Loucy (cell line): ENCODE data around the gene HS1BP3.

Source experiments
- H2AFZ ChIP-seq: fragments of 200-600 bp; sonication (generic); 2 replicates; pipeline ENCODE4 v1.6.0; 2016; ENCODE audit warnings: antibody characterized with exemption, mild to moderate bottlenecking, low read length, moderate library complexity
- H3F3A ChIP-seq: fragments of 200-600 bp; 2 replicates; pipeline ENCODE4 v1.6.0; 2016; ENCODE audit warnings: antibody characterized with exemption, low read depth, mild to moderate bottlenecking
- H3K27me3 ChIP-seq: fragments of 200-600 bp; sonication (generic); 2 replicates; pipeline ENCODE4 v1.6.1; 2014; ENCODE audit warnings: low read length, mild to moderate bottlenecking; ENCODE audit not compliant: insufficient read depth, poor library complexity, severe bottlenecking
- H3K36me3 ChIP-seq: fragments of 200-600 bp; sonication (generic); 2 replicates; pipeline ENCODE4 v1.6.1; 2016; ENCODE audit warnings: low read length; ENCODE audit not compliant: insufficient read depth
- H3K4me1 ChIP-seq: fragments of 200-600 bp; sonication (generic); 2 replicates; pipeline ENCODE4 v1.5.1; 2014; ENCODE audit warnings: low read length, mild to moderate bottlenecking; ENCODE audit not compliant: insufficient read depth, poor library complexity, severe bottlenecking
- H3K4me2 ChIP-seq: fragments of 200-600 bp; sonication (generic); 2 replicates; pipeline ENCODE4 v1.6.0; 2014; ENCODE audit warnings: antibody characterized with exemption, low read length, low read depth, mild to moderate bottlenecking; ENCODE audit not compliant: poor library complexity, severe bottlenecking
- H3K4me3 ChIP-seq: fragments of 200-600 bp; sonication (generic); 2 replicates; pipeline ENCODE4 v1.5.1; 2014; ENCODE audit warnings: low read length, mild to moderate bottlenecking, mixed read lengths; ENCODE audit not compliant: poor library complexity, severe bottlenecking
- H3K79me2 ChIP-seq: fragments of 200-600 bp; sonication (generic); 2 replicates; pipeline ENCODE4 v1.6.1; 2014; ENCODE audit warnings: low read length; ENCODE audit not compliant: insufficient read depth
- H3K9ac ChIP-seq: fragments of 200-600 bp; sonication (generic); 2 replicates; pipeline ENCODE4 v1.6.0; 2014; ENCODE audit warnings: mild to moderate bottlenecking, low read depth, low read length, moderate library complexity; ENCODE audit not compliant: poor library complexity, severe bottlenecking
- H3K9me2 ChIP-seq: fragments of 200-600 bp; sonication (generic); replicated peaks from 2 replicates; pipeline ENCODE4 v1.6.1; 2016; ENCODE audit warnings: low read depth, low read length, mixed read lengths
- H3K9me3 ChIP-seq: fragments of 200-600 bp; sonication (generic); 2 replicates; pipeline ENCODE4 v1.6.1; 2014; ENCODE audit warnings: mild to moderate bottlenecking, antibody characterized with exemption, low read length, low read depth; ENCODE audit not compliant: insufficient read depth
- H4K20me1 ChIP-seq: fragments of 200-600 bp; sonication (generic); 2 replicates; pipeline ENCODE4 v1.6.0; 2014; ENCODE audit warnings: antibody characterized with exemption, low read length, mild to moderate bottlenecking; ENCODE audit not compliant: insufficient read depth, poor library complexity, severe bottlenecking
- EZH2phosphoT487 ChIP-seq: fragments of 200-600 bp; IDR thresholded peaks from 2 replicates; pipeline ENCODE4 v1.6.1; 2018; ENCODE audit warnings: antibody characterized with exemption, mild to moderate bottlenecking, moderate library complexity, borderline replicate concordance
- TF ChIP-seq, protein P1 (sequence below): fragments of 200-600 bp; sonication (generic); conservative IDR thresholded peaks from 2 replicates; pipeline ENCODE4 v1.5.1; 2014; ENCODE audit warnings: mild to moderate bottlenecking, antibody characterized with exemption, low read length

The HS1BP3 gene

GRCh38 chr2:20618468-20618885, 32.4 kb downstream of the HS1BP3 start:
- H3K4me2 ChIP-seq: no peak overlapping the region
- no peak overlapping the region for H3K4me3 ChIP-seq
- H3K9me3 ChIP-seq: no peaks in the 10 kb centered on the region

GRCh38 chr2:20617892-20618467, 32.9 kb downstream of the HS1BP3 start:
- Histone ChIP-seq H3K9ac (peak overlapping the region; percentile 37), H3F3A (no peaks in the 10 kb centered on the region), H3K36me3 (no peaks in the 10 kb centered on the region), H3K4me2 (peak overlapping the region; percentile 46), H2AFZ (no peak overlapping the region), H3K4me3 (no peak overlapping the region), H3K4me1 (peaks cover 50% of the 10 kb centered on the region), H3K9me3 (no peaks in the 10 kb centered on the region), H3K79me2 (no peaks in the 10 kb centered on the region), H3K27me3 (no peaks in the 10 kb centered on the region), H3K9me2 (no peaks in the 10 kb centered on the region), H4K20me1 (no peaks in the 10 kb centered on the region)
- TF ChIP-seq EZH2phosphoT487: no peak
- TF ChIP-seq, protein P1, sequence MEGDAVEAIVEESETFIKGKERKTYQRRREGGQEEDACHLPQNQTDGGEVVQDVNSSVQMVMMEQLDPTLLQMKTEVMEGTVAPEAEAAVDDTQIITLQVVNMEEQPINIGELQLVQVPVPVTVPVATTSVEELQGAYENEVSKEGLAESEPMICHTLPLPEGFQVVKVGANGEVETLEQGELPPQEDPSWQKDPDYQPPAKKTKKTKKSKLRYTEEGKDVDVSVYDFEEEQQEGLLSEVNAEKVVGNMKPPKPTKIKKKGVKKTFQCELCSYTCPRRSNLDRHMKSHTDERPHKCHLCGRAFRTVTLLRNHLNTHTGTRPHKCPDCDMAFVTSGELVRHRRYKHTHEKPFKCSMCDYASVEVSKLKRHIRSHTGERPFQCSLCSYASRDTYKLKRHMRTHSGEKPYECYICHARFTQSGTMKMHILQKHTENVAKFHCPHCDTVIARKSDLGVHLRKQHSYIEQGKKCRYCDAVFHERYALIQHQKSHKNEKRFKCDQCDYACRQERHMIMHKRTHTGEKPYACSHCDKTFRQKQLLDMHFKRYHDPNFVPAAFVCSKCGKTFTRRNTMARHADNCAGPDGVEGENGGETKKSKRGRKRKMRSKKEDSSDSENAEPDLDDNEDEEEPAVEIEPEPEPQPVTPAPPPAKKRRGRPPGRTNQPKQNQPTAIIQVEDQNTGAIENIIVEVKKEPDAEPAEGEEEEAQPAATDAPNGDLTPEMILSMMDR: no peak; the same call in 1 of the 2 replicates

More at GRCh38 chr2:20618468-20618885, 32.4 kb downstream of the HS1BP3 start:
- Histone ChIP-seq H3K36me3 (no peaks in the 10 kb centered on the region), H2AFZ (no peak overlapping the region), H3K9me2 (no peaks in the 10 kb centered on the region), H3F3A (no peaks in the 10 kb centered on the region), H3K27me3 (no peaks in the 10 kb centered on the region), H3K9ac (peak overlapping the region; percentile 37), H3K4me1 (peaks cover 45% of the 10 kb centered on the region), H3K79me2 (no peaks in the 10 kb centered on the region), H4K20me1 (no peaks in the 10 kb centered on the region)
- no peak for TF ChIP-seq EZH2phosphoT487
- TF ChIP-seq, protein P1: no peak

GRCh38 chr2:20617081-20617575, 33.8 kb downstream of the HS1BP3 start:
- H4K20me1 ChIP-seq: no peaks in the 10 kb centered on the region
- H2AFZ ChIP-seq: no peak overlapping the region
- H3K27me3 ChIP-seq: no peaks in the 10 kb centered on the region
- no peaks in the 10 kb centered on the region for H3F3A ChIP-seq
- H3K79me2 ChIP-seq: no peaks in the 10 kb centered on the region
- peak overlapping the region; percentile 46 for H3K4me2 ChIP-seq
- peaks cover 51% of the 10 kb centered on the region for H3K4me1 ChIP-seq
- no peaks in the 10 kb centered on the region for H3K36me3 ChIP-seq
- H3K9me3 ChIP-seq: no peaks in the 10 kb centered on the region
- H3K9me2 ChIP-seq: no peaks in the 10 kb centered on the region
- TF ChIP-seq, protein P1: no peak
- no peak overlapping the region for H3K4me3 ChIP-seq
- H3K9ac ChIP-seq: peak overlapping the region; percentile 50
